GM20431 (cell line): ENCODE data around the gene TYROBP.

Experiments
- in situ Hi-C: fragments of 300-500 bp; cut with MseI, MboI; formaldehyde crosslinking; loops from one replicate; pipeline ENCODE4 v1.15.0; 2020; ENCODE audit warnings: low sequenced_read_pairs; ENCODE audit not compliant: unreplicated experiment

The TYROBP gene

GRCh38 chr19:35856546-35857149 lies 51.4 kb downstream of the TYROBP start, which contains the start of gene KIRREL2:
Gene KIRREL2 (plus strand): TSS chr19:35856911. CDS start chr19:35857120, 209 bp downstream.
- in situ Hi-C loops = no loop called here
